ENCODE data around the gene SYT6.
"Not testable (repeated sequence)": the region's sequence is repeated elsewhere in the genome, so short reads cannot be mapped to it uniquely, and the experiment has no call there.

The SYT6 gene

GRCh38 chr1:114090738-114091505, 62.7 kb downstream of the SYT6 start:
- no peak for DNase-seq

- DNase-seq, result no peak
These were observed 64.0 kb downstream of the SYT6 start for GRCh38 chr1:114089502-114090138.

DNA sequence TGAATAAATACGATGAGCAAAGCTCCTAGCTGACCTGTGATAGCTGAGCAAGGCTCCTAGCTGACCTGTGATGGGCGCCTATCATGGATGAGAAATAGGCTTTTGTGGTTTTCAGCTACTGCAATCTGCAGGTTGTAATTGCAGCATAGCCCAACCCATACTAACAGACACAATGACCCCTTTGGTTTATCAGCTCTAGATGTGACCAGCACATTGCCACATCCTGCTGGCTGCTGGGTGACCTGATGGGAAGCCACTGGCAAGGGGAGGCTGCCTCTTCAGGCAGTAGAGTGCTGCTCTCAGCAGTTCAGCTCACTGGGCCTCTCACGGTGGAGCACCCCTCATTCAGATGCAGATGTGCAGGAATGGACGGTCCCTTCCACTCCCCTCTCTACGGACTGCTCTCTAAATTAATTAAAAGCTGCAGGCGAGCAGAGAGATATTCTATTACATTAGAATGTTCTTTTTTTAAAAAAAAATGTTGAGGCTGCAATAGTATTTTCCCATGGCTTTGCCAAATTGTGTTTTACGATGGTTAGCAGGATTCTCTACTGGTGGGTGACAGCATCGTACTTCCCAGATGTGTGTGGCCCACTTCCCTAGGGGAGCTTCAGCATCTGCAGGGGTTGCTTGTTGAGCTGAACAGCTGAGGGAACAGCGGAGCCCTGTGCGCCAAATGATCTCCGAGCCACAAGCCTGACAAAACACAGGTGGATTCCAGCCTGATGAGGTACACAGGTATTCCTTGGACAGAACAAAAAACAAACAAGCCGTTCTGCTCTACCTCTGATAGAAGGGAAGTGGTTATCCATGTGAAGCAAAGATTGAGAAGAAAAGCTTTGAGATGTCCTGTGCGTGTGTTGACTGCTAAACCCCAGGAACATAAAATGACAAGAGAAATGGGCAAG, 65.0 kb downstream of the SYT6 start:
- no peak for DNase-seq

GRCh38 chr1:114087495-114087894, 66.2 kb downstream of the SYT6 start:
- no peak for DNase-seq

DNA sequence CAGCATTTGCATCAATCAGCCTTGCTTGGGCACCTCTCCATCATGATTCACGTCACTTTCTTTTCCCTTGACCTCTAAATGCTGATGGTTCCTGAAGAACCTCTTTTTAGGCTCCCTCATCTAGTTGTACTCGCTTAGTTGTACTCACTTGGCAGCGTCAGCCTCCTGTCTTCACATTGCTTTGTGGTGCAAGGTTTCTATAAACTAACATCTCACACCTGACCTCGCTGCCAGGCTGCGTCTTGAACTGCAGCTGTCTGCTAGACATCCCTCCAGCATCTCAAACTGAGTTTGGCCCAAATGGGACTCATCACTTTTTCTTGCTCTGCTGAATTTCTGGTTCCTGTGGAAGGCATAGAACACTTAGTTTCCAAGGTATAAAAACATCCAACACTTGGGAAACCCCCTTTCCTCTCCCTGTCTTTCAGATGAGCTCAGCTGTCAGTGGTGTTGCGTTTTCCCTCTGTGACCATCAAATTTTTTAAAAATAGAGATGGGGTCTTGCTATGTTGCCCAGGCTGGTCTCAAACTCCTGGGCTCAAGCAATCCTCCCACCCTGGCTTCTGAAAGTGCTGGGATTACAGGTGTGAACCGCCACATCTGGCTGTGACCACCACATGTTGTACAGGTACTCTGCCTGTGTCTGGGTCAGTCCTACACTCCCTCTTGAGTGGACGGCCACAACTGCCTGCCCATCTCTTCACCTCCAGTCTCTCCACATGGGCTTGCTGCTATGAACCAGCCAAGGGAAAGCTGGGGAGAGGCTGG, 66.9 kb downstream of the SYT6 start:
- DNase-seq, result no peak

DNA sequence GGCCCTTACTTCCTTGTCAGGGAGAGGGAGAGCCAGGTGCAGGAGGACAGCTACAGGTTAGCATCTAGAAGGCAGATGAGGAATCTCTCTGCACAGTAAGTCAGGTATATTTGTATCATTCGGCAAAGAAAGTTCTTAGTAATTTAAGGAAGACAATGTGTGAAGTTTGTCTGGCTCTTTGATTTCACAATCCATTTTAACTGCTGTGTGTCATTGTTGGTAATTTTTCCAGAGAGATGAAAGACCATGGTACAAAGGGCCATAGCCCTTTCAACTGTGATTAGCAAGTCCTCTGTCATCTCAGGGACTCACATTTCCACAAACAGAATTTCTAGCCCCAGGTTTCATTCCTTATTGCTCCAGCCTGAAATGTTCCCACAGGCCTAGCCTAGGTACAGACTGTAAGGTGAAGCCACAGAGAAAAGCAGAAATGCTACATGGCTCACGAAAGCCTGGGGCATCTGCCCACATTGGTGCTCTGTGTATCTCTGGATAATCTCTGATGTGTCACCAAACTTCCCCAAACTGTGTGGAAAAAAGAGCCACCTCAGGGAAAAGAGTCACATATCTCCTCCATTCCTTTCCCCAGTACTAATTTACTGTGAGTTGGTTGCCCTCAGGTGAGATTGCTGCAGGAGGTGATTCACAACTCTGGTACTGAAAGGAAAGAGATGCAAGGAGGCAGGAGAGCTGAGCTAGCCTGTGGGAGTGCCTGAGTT, 70.6 kb downstream of the SYT6 start:
- no peak for DNase-seq

- no peak for DNase-seq
These were observed 71.4 kb downstream of the SYT6 start for GRCh38 chr1:114082304-114082630.

GRCh38 chr1:114081437-114082303, 72.0 kb downstream of the SYT6 start:
- DNase-seq, result no peak

- no peak for DNase-seq
These were observed 72.9 kb downstream of the SYT6 start for GRCh38 chr1:114080511-114081436.

- no peak for DNase-seq
These were observed 74.0 kb downstream of the SYT6 start for GRCh38 chr1:114079596-114080190.

DNA sequence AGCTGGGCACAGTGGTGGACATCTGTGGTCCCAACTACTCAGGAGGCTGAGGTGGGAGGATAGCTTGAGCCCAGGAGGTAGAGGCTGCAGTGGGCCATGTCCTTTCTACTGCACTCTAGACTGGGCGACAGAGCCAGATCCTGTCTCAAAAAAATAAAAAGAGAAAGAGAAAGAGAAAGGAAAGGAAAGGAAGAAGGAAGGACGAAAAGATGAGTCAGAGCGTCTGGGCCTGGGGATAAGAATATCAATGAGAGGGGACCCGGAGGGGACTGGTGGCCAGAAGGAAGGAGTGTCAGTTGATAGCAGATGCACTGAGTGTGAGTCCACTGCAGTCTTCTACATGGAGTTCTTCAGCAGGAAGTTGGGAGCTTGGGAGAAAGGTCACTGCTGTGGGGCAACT, 75.6 kb downstream of the SYT6 start:
- no peak for DNase-seq

DNA sequence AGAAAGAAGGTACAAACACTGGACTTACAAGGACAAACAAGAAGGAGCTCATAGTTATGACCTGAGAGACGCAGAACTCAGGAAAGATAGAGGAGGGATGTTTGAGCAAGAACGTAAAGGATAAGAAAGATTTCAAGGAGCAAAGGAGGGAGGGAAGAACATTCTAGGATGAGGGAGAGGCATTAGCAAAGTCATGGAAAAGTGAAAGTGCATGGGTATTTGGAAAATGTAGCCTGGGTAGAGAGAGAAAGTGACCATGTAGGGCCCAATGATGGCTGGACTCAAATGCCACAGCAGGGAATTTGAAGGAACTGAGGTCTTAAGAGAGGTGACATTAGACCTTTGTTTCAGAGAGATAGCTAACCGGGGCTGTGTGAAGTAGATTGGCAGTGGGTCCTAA, 76.5 kb downstream of the SYT6 start:
- no peak for DNase-seq

DNA sequence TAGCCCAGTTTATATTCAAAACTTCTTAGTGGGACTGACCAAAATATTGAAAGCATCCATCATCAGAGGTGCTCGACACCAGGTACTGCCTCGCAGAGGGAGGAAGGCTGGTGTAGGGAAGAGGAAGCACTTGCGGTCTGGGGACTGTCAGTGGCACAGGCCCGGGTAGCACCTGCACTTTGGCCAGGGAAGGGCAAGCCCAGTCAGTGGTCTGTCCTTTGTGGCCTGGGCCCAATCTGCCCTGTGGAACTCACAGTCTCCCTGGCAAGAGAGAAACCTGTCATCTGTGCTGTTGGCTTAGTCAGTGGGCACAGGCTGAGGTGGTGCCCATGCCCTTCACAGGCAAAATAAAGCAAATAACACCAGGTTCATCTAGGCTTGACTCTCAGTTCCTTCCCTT, 77.4 kb downstream of the SYT6 start:
- DNase-seq, result no peak

DNA sequence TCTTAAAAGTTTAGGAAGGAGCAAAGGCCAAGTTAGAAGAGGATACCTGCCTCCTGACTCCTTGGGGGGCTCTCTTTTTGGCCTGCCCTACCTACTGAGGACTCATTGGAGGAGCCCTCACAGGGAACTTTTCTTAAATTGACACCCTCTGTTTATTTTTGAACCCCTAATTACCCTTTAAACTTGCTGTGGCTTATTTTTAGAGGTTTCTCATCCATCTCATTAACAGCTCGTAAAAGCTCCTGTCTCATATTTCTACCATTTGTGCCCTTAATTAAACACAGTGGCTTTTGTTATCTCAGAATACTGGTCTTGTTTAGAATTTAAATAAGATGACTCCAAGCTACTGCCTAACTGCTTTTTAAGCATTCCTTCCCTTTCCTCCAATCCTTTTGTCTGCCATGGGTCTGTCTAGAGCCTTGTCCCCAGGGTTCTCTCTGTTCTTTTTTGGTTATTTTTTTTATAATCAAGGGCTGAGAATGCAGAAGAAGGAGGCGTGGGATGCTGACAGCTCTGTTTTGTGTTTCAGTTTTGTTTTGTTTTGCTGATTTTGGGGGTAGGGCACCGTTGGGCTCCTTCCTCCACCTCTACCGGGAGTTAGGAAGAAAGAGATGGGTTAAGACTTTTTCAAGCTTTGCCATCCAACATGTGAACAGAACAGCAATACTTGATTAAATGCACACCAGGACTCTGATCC, 78.0 kb downstream of the SYT6 start:
- no peak for DNase-seq

DNA sequence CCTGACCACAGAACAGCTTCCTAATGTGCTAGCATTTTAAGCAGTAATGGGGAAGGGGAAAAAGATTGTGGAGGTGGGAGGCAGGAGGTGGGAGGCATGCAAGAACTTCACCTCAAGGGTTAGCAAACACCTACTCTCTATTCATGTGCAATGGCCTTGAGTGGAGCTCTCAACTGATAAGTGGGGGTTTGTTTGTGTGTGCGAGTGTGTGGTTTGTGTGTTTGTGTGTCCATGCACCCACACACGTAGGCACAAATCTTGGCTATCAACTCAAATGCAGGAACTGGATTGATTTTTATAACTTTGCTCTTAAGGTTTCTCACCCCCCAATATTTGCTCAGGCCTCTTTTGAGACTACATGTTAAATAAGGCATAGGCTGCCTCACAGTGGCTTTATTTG, 78.6 kb downstream of the SYT6 start:
- no peak for DNase-seq

GRCh38 chr1:114072246-114072645, 81.4 kb downstream of the SYT6 start:
- no peak for DNase-seq

- not testable (repeated sequence) for DNase-seq
These were observed 83.9 kb downstream of the SYT6 start for GRCh38 chr1:114069762-114070161.

GRCh38 chr1:114068684-114069083, 85.0 kb downstream of the SYT6 start:
- DNase-seq, result not testable (repeated sequence)

DNA sequence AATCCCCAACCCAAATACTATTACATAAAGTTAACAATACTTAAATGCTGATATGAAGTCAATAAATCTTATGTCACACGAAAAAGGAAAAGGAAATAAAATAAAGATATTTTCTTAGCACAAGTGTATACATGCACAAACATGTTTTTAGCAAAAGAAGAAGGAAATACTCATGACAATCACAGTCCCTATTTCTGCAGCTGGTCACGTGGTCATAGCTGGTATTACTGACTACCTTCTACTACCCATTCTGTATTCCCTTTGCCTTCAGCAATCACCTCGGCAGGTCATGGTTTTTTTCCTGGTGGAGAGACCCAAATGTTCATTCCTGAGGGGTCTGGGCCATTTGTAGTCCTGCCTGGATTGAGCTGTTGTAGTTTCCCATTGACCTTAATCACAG, 88.0 kb downstream of the SYT6 start:
- not testable (repeated sequence) for DNase-seq

Data from GOT3 (cell line).